ENCODE data around the gene SRL.

The SRL gene

DNA sequence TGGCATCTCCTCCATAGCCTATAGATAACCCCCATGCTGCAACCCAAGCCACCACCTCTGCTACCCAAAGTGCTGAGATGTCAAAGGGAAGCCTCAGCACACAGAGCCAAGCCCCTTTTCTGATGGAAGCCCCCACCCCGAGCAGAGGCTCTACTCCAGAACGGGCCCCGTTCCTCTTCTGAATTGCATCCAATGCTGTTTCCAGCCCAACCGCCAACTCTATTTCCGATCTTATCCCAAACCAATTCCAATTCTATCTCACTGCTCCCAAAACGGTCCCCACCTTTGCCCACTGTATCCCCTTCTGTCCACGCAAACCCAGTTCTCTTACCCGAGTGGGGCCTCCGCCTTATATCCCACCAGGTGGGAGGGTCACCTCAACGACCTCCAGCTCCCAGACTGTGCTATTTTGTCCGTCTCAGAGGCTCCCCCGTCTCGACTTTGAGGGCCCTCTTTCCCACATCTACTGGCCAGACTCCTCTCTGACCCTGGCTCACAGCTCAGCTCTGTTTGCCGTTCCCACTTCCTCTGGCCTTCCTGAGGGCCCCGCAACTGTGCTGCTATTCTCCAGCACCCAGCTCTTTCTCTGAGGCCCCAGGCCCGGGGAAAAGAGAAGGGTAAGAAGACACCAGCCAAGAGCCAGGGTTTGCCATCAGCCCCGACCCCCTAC is 487 bp downstream of the SRL start:
- Histone ChIP-seq H3K4me1 (ENCODE audit: control insufficient read depth in 2 of 2, insufficient read depth in 1 of 2, low read depth in 1 of 2, low read length in 2 of 2) (peaks cover 8 to 11% of the 10 kb centered on the region in 2 donors), H3K9ac (ENCODE audit: low read depth, low read length, poor library complexity) (no peak overlapping the region), H3K79me1 (ENCODE audit: low read depth, low read length) (no peaks in the 10 kb centered on the region), H3K4me2 (ENCODE audit: insufficient read depth, low read length, poor library complexity, severe bottlenecking) (no peak overlapping the region), H3K36me3 (replicated peaks in 1 of 2; ENCODE audit: control insufficient read depth in 2 of 2, insufficient read depth in 2 of 2, low read length in 2 of 2) (no peaks in the 10 kb centered on the region), H4K91ac (ENCODE audit: low read depth, low read length, poor library complexity) (no peak overlapping the region), H3K4ac (ENCODE audit: low read length) (no peak overlapping the region), H3K23ac (ENCODE audit: low read depth, low read length, poor library complexity) (no peak overlapping the region), H2AFZ (ENCODE audit: low read length) (peak overlapping the region; percentile 70), H2BK15ac (ENCODE audit: low read length) (peak overlapping the region; percentile 60), H2AK5ac (ENCODE audit: low read depth, low read length) (peak overlapping the region; percentile 1), H3K9me3 (replicated peaks in 1 of 2; ENCODE audit: control insufficient read depth in 2 of 2, insufficient read depth in 1 of 2, low read depth in 1 of 2, low read length in 2 of 2) (peaks cover 2% of the 10 kb centered on the region in 2 donors), H2BK5ac (ENCODE audit: low read length) (no peak overlapping the region), H2BK120ac (ENCODE audit: low read depth, low read length) (no peak overlapping the region), H3K27ac (replicated peaks; ENCODE audit: low read length) (no peak overlapping the region), H4K8ac (ENCODE audit: low read depth, low read length) (no peak overlapping the region), H3K4me3 (ENCODE audit: low read length in 2 of 2) (no peak overlapping the region), H3K14ac (ENCODE audit: low read length) (peak overlapping the region; percentile 78), H3K18ac (ENCODE audit: low read length) (no peak overlapping the region), H3K27me3 (ENCODE audit: control insufficient read depth in 3 of 3, insufficient read depth in 3 of 3, low read depth in 1 of 3, low read length in 3 of 3) (peaks cover 0 to 6% (median 0%) of the 10 kb centered on the region in 3 experiments), H2BK12ac (ENCODE audit: low read length) (no peak overlapping the region)
- WGBS, 2 donors (ENCODE audit: extremely low coverage in 2 of 2, insufficient read length in 2 of 2, insufficient replicate concordance in 1 of 2): 100% methylated on average over 3 of the region's 17 CpGs; no CpG with 5 or more reads in 1 of the 2 donors
- no peak for DNase-seq (ENCODE audit: low spot score)

DNA sequence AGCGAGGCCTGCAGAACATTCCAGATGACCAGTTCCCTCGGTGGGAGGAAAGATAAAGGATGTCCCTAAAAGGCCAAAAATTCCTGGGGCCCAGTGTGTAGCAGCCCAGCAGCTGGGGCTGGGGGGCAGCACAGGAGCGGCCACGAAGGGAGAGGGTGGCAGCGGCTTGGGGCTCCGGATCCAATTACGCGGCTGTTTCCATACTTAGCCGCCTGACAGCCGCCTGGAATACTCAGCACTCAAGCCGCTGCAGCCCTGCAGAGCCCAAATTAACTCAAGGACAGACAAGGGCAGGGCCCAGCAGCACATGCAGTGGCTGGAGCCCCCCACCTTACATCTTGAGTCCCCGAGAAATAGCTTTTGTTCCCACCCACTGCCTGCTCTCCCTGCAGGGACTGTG is 1.3 kb downstream of the SRL start:
- H3K18ac ChIP-seq (ENCODE audit: low read length): peak overlapping the region; percentile 82
- WGBS, 2 donors (ENCODE audit: extremely low coverage in 2 of 2, insufficient read length in 2 of 2, insufficient replicate concordance in 1 of 2): no CpG with 5 or more reads among the region's 12 CpGs
- H4K91ac ChIP-seq (ENCODE audit: low read depth, low read length, poor library complexity): no peak overlapping the region
- H2BK12ac ChIP-seq (ENCODE audit: low read length): no peak overlapping the region
- H4K8ac ChIP-seq (ENCODE audit: low read depth, low read length): no peak overlapping the region
- H3K4me3 ChIP-seq (ENCODE audit: low read length in 2 of 2): no peak overlapping the region
- no peak overlapping the region for H3K27ac ChIP-seq (replicated peaks; ENCODE audit: low read length)
- H3K4me2 ChIP-seq (ENCODE audit: insufficient read depth, low read length, poor library complexity, severe bottlenecking): no peak overlapping the region
- H2BK120ac ChIP-seq (ENCODE audit: low read depth, low read length): no peak overlapping the region
- H2BK5ac ChIP-seq (ENCODE audit: low read length): no peak overlapping the region
- H2AFZ ChIP-seq (ENCODE audit: low read length): peak overlapping the region; percentile 81
- H3K79me1 ChIP-seq (ENCODE audit: low read depth, low read length): no peaks in the 10 kb centered on the region
- H3K14ac ChIP-seq (ENCODE audit: low read length): no peak overlapping the region
- H2AK5ac ChIP-seq (ENCODE audit: low read depth, low read length): peak overlapping the region; percentile 25
- H3K23ac ChIP-seq (ENCODE audit: low read depth, low read length, poor library complexity): no peak overlapping the region
- peaks cover 8 to 11% of the 10 kb centered on the region in 2 donors for H3K4me1 ChIP-seq (ENCODE audit: control insufficient read depth in 2 of 2, insufficient read depth in 1 of 2, low read depth in 1 of 2, low read length in 2 of 2)
- H3K4ac ChIP-seq (ENCODE audit: low read length): no peak overlapping the region
- H2BK15ac ChIP-seq (ENCODE audit: low read length): no peak overlapping the region
- no peak for DNase-seq (ENCODE audit: low spot score)
- no peak overlapping the region for H3K9ac ChIP-seq (ENCODE audit: low read depth, low read length, poor library complexity)
- peaks cover 0 to 6% (median 0%) of the 10 kb centered on the region in 3 experiments for H3K27me3 ChIP-seq (ENCODE audit: control insufficient read depth in 3 of 3, insufficient read depth in 3 of 3, low read depth in 1 of 3, low read length in 3 of 3)
- H3K36me3 ChIP-seq (replicated peaks in 1 of 2; ENCODE audit: control insufficient read depth in 2 of 2, insufficient read depth in 2 of 2, low read length in 2 of 2): no peaks in the 10 kb centered on the region
- peaks cover 2% of the 10 kb centered on the region in 2 donors for H3K9me3 ChIP-seq (replicated peaks in 1 of 2; ENCODE audit: control insufficient read depth in 2 of 2, insufficient read depth in 1 of 2, low read depth in 1 of 2, low read length in 2 of 2)

DNA sequence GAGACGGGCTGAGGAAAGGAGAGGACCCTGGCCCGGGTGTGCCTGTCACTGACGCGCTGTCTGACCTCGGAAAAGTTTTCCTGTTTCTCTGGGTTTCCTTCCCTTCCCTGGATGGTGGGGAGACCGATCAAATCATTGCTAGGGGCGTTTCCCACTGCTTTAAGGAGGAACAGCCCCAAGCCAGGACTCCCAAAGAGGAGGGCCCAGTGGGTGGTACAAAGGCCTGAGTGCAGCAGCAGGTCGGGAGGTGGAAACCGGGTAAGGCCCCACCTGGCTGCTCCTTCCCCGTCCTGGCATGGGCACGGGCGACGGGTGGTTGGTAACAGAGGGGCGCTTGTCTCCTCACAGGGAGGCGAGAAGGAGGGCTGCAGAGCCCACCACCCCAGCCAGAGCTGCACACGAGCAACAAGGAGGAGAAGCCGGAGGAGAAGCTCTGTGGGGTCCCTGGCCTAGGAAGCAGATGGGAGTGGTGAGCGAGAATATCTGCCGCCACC is 2.2 kb downstream of the SRL start:
- no peak overlapping the region for H3K4me3 ChIP-seq (ENCODE audit: low read length in 2 of 2)
- peak overlapping the region; percentile 81 for H2AFZ ChIP-seq (ENCODE audit: low read length)
- H4K8ac ChIP-seq (ENCODE audit: low read depth, low read length): no peak overlapping the region
- H3K36me3 ChIP-seq (replicated peaks in 1 of 2; ENCODE audit: control insufficient read depth in 2 of 2, insufficient read depth in 2 of 2, low read length in 2 of 2): no peaks in the 10 kb centered on the region
- H2BK15ac ChIP-seq (ENCODE audit: low read length): peak overlapping the region; percentile 78
- H3K14ac ChIP-seq (ENCODE audit: low read length): no peak overlapping the region
- no peak overlapping the region for H3K27ac ChIP-seq (replicated peaks; ENCODE audit: low read length)
- H2BK120ac ChIP-seq (ENCODE audit: low read depth, low read length): peak overlapping the region; percentile 64
- no peak overlapping the region for H3K9ac ChIP-seq (ENCODE audit: low read depth, low read length, poor library complexity)
- no peak overlapping the region for H3K23ac ChIP-seq (ENCODE audit: low read depth, low read length, poor library complexity)
- no peak overlapping the region for H4K91ac ChIP-seq (ENCODE audit: low read depth, low read length, poor library complexity)
- H3K18ac ChIP-seq (ENCODE audit: low read length): peak overlapping the region; percentile 82
- peaks cover 7 to 8% of the 10 kb centered on the region in 2 donors for H3K4me1 ChIP-seq (ENCODE audit: control insufficient read depth in 2 of 2, insufficient read depth in 1 of 2, low read depth in 1 of 2, low read length in 2 of 2)
- no peak overlapping the region for H3K4ac ChIP-seq (ENCODE audit: low read length)
- no peak for DNase-seq (ENCODE audit: low spot score)
- no CpG with 5 or more reads among the region's 19 CpGs for WGBS, 2 donors (ENCODE audit: extremely low coverage in 2 of 2, insufficient read length in 2 of 2, insufficient replicate concordance in 1 of 2)
- no peak overlapping the region for H3K4me2 ChIP-seq (ENCODE audit: insufficient read depth, low read length, poor library complexity, severe bottlenecking)
- H2BK12ac ChIP-seq (ENCODE audit: low read length): peak overlapping the region; percentile 14
- no peaks in the 10 kb centered on the region for H3K79me1 ChIP-seq (ENCODE audit: low read depth, low read length)
- peak overlapping the region; percentile 76 for H2AK5ac ChIP-seq (ENCODE audit: low read depth, low read length)
- H2BK5ac ChIP-seq (ENCODE audit: low read length): no peak overlapping the region
- H3K27me3 ChIP-seq (ENCODE audit: control insufficient read depth in 3 of 3, insufficient read depth in 3 of 3, low read depth in 1 of 3, low read length in 3 of 3): peaks cover 0 to 9% (median 0%) of the 10 kb centered on the region in 3 experiments
- peaks cover 2% of the 10 kb centered on the region in 2 donors for H3K9me3 ChIP-seq (replicated peaks in 1 of 2; ENCODE audit: control insufficient read depth in 2 of 2, insufficient read depth in 1 of 2, low read depth in 1 of 2, low read length in 2 of 2)

DNA sequence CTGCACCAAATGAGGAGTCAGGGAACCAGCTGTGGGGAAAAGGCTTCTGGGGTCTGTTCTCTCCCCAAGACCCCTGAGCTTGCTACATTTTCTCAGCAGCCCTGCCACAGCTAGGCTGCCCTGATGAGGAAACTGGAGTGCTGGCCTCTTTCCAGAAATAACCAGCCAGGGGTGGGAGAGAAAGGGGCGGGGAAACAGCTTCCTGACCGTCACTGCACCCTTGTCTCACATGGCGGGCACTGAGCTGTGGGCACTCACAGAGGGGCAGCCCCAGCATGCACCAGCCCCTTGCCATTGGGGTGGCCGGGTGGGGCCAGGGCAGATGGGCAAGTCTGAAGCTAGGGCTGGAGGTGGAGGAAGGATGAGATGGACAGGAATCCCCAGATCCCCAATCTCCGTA is 2.9 kb downstream of the SRL start:
- peak overlapping the region; percentile 54 for H3K9ac ChIP-seq (ENCODE audit: low read depth, low read length, poor library complexity)
- no peak overlapping the region for H2BK120ac ChIP-seq (ENCODE audit: low read depth, low read length)
- H3K27ac ChIP-seq (replicated peaks; ENCODE audit: low read length): no peak overlapping the region
- no peaks in the 10 kb centered on the region for H3K36me3 ChIP-seq (replicated peaks in 1 of 2; ENCODE audit: control insufficient read depth in 2 of 2, insufficient read depth in 2 of 2, low read length in 2 of 2)
- H2AK5ac ChIP-seq (ENCODE audit: low read depth, low read length): peak overlapping the region; percentile 76
- no peak overlapping the region for H2BK12ac ChIP-seq (ENCODE audit: low read length)
- H3K27me3 ChIP-seq (ENCODE audit: control insufficient read depth in 3 of 3, insufficient read depth in 3 of 3, low read depth in 1 of 3, low read length in 3 of 3): peaks cover 0 to 12% (median 0%) of the 10 kb centered on the region in 3 experiments
- H3K4me3 ChIP-seq (ENCODE audit: low read length in 2 of 2): no peak overlapping the region
- peak overlapping the region; percentile 81 for H2AFZ ChIP-seq (ENCODE audit: low read length)
- peaks cover 2% of the 10 kb centered on the region in 2 donors for H3K9me3 ChIP-seq (replicated peaks in 1 of 2; ENCODE audit: control insufficient read depth in 2 of 2, insufficient read depth in 1 of 2, low read depth in 1 of 2, low read length in 2 of 2)
- no peak overlapping the region for H2BK15ac ChIP-seq (ENCODE audit: low read length)
- no peak overlapping the region for H2BK5ac ChIP-seq (ENCODE audit: low read length)
- H3K23ac ChIP-seq (ENCODE audit: low read depth, low read length, poor library complexity): peak overlapping the region; percentile 82
- H4K8ac ChIP-seq (ENCODE audit: low read depth, low read length): no peak overlapping the region
- H3K14ac ChIP-seq (ENCODE audit: low read length): no peak overlapping the region
- no peaks in the 10 kb centered on the region for H3K79me1 ChIP-seq (ENCODE audit: low read depth, low read length)
- H3K18ac ChIP-seq (ENCODE audit: low read length): peak overlapping the region; percentile 33
- no peak for DNase-seq (ENCODE audit: low spot score)
- no CpG with 5 or more reads among the region's 5 CpGs for WGBS, 2 donors (ENCODE audit: extremely low coverage in 2 of 2, insufficient read length in 2 of 2, insufficient replicate concordance in 1 of 2)
- H4K91ac ChIP-seq (ENCODE audit: low read depth, low read length, poor library complexity): no peak overlapping the region
- H3K4me2 ChIP-seq (ENCODE audit: insufficient read depth, low read length, poor library complexity, severe bottlenecking): no peak overlapping the region
- no peak overlapping the region for H3K4ac ChIP-seq (ENCODE audit: low read length)
- H3K4me1 ChIP-seq (ENCODE audit: control insufficient read depth in 2 of 2, insufficient read depth in 1 of 2, low read depth in 1 of 2, low read length in 2 of 2): peaks cover 7 to 8% of the 10 kb centered on the region in 2 donors

Data from neuronal stem cell (in vitro differentiated cells).